Activated naive CD4-positive, alpha-beta T cell treated with anti-CD3 and anti-CD28 coated beads, Interleukin-2, amount 10 ng/mL, durations not matched to agents 7 days and 5 days (primary cell): Measurements from ENCODE around the gene MED13L.

ENCODE experiments used
- CTCF ChIA-PET: fragments of 350-600 bp; sonication (Branson Sonifier 250); formaldehyde crosslinking; loops from one replicate; lab custom pipeline; 2021; ENCODE audit warnings: antibody characterized with exemption; lab: Charles Lee
- DNase-seq: peaks from one replicate; pipeline ENCODE4 v3.0.0-alpha.2; 2020
- H3K27ac Mint-ChIP-seq: one replicate; pipeline ENCODE4 v1.8.0; 2021; ENCODE audit warnings: mild to moderate bottlenecking, moderate library complexity, mixed read lengths
- H3K27me3 Mint-ChIP-seq: one replicate; pipeline ENCODE4 v1.8.0; 2021; ENCODE audit warnings: mild to moderate bottlenecking, mixed read lengths
- H3K36me3 Mint-ChIP-seq: one replicate; pipeline ENCODE4 v1.8.0; 2021; ENCODE audit warnings: mixed read lengths
- H3K4me1 Mint-ChIP-seq: one replicate; pipeline ENCODE4 v1.8.0; 2021; ENCODE audit warnings: mixed read lengths
- H3K4me3 Mint-ChIP-seq: one replicate; pipeline ENCODE4 v1.8.0; 2021; ENCODE audit warnings: mild to moderate bottlenecking, moderate library complexity, mixed read lengths
- H3K9me3 Mint-ChIP-seq: one replicate; pipeline ENCODE4 v1.8.0; 2021; ENCODE audit warnings: mixed read lengths

The MED13L gene

DNA sequence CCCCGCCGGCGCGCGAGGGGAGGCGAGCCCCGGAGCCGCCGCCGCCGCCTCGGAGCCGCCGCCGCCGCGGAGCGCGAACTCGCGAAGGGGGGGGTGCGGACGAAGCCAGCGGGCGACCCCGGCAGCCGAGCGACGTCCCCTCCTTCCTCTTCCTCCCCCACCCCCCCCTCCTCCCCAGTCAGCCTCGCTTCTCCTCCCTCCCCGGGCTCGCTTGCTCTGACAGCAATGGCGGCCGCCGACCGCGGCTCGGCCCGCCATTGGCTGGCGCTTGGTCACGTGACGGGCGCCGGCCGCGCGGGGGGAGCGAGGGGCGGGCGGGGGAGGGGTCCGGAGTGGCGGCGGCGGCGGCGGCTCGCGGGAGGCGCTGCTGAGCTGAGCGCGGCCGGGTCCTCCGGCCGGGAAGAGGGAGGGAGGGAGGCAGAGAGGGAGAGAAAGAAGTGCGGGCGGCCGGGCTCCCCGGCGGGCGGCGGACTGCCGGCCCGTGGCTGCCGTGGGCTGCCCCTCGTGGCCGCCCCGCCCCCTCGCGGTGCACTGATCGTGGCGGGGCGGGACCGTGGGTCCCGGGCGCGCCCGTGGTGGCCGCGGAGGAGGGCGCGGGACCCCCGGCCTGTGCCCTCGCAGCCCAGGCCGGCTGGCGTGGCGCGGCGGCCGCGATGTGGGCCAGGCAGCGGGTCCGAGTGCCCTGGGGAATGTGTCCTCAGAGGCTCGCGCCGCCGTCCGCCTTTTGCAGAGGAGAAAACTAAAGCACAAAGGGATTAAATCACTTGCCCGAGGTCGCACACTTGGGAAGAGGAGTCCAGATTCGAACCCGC lies at the start of gene MED13L:
Gene MED13L (minus strand): TSS at position 227 of the 812 bp plus-strand sequence. CDS start 562 bp downstream, outside the sequence.
- CTCF ChIA-PET: interaction anchor here (0.7 to 1.9 kb wide), 4 partner anchors 43 to 325 kb away, joined by 3 to 6 read pairs (median 3); partner anchors contain the start of gene MAP1LC3B2
- peak within 1 kb of the TSS; percentile 88 for H3K4me3 Mint-ChIP-seq
- H3K27me3 Mint-ChIP-seq: peaks cover 18% of the 10 kb centered on the region
- H3K36me3 Mint-ChIP-seq: peaks cover 6% of the 10 kb centered on the region
- no peaks in the 10 kb centered on the region for H3K9me3 Mint-ChIP-seq
- peaks cover 44% of the 10 kb centered on the region for H3K4me1 Mint-ChIP-seq
- peak; percentile 87 for DNase-seq
- H3K27ac Mint-ChIP-seq: peak within 1 kb of the TSS; percentile 93

DNA sequence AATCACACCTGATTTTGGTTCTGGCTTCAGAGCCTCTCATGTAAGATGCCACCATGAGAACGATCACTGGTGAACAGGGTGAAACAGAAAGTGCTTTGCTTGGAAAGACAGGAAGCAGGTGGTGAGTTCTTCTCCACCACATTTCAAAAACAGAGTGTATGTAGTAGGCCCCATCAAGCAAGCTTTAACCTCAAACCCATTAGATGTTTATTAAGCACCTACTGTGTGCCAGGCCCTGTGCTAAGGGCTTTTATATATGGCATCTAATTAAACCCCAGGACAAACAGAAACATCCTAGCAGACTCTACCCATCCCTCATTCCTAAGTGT lies 47.8 kb upstream of the MED13L start:
- CTCF ChIA-PET: no interaction called here
- H3K27me3 Mint-ChIP-seq: peaks cover 4% of the 10 kb centered on the region
- H3K4me3 Mint-ChIP-seq: no peak overlapping the region
- DNase-seq: peak; percentile 57
- H3K9me3 Mint-ChIP-seq: peaks cover 5% of the 10 kb centered on the region
- H3K36me3 Mint-ChIP-seq: peaks cover 3% of the 10 kb centered on the region
- H3K27ac Mint-ChIP-seq: peak overlapping the region; percentile 79
- H3K4me1 Mint-ChIP-seq: peaks cover 40% of the 10 kb centered on the region

DNA sequence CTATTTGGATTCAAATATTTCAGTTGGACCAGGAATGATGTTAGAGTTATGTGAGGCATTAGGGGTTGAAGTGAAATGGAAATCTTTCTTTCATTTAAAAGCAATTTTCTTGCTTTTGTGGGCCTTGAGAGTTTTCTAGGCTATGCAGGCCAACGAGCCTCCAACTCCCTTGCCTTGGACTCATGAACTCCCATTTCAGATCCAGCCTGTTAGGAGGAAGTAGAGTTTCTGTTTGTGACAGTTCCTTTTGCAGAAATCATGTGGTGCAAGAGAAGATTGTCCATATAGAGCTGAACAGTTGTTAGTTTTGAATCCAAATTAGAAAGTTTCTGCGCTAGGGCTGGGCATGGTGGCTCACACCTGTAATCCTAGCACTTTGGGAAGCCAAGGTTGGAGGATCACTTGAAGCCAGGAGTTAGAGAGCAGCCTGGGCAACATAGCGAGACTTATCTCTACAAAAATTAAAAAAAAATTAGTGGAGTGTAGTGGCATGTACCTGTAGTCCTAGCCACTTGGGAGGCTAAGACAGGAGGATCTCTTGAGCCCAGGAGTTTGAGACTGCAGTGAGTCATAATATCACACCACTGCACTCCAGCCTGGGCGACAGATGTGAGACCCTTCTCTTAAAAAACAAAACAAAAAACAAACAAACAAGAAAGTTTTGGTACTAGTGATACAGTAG lies 47.3 kb upstream of the MED13L start:
- Mint-ChIP-seq H3K9me3 (peaks cover 5% of the 10 kb centered on the region), H3K27ac (peak overlapping the region; percentile 79), H3K4me3 (no peak overlapping the region), H3K4me1 (peaks cover 45% of the 10 kb centered on the region), H3K36me3 (peaks cover 3% of the 10 kb centered on the region), H3K27me3 (peaks cover 4% of the 10 kb centered on the region)
- CTCF ChIA-PET: no interaction called here
- DNase-seq: no peak

DNA sequence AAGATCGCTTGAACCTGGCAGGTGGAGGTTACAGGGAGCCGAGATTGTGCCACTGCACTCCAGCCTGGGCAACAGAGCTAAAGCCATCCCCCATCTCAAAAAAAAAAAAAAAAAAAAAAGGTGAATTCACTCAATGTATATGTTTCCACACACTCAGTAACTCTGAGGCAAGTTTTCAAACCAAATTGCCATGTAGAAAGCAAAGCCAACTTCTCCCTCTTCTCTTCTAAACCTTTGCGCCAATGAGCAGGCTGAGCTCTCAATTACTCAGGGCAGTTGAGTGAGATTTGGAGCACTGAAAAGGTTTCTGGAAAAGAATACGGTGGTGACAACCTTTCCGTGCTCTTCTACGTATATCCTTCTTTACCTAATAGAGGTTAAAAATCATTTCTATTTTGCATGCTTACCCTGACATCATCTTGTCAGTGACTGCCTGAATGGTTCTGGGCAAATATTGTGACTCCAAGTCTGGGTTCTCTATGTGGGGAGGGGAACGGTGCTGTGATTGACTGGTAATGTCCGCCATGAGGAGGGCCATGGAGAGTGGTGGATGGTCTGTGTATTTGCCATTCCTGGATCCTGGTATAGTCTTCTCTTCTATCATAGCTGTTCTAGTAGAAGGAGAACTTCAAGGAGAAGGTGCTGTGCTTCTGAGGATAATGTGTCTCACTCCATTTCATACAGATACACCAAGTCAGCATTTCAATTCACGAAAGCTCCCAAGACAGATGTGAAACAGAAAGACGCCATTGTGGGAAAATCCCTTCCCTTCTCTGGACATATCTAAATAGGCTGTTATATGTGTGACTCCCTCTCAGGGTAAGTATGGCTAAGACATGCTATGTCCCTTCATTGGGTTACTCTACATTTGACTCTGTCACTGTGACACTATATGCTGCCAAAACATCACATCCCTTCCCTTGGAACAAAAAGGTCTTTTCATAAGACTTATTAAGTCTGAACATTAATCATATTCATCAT lies 46.2 kb upstream of the MED13L start:
- H3K4me3 Mint-ChIP-seq: no peak overlapping the region
- DNase-seq: no peak
- CTCF ChIA-PET: no interaction called here

DNA sequence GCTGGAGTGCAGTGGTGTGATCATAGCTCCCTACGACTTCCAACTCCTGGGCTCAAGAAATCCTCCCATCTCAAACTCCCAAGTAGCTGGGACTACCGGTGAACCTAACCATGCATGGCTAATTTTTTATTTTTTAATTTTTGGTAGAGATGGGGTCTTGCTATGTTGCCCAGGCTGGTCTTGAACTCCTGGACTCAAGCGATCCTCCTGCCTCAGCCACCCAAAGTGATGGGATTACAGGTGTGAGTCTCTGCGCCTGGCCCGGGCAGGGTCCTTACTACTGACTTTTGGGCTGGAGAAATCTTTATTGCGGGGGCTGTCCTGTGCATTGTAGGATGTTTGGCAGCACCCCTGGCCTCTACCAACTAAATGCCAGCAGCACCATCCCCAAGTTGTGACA lies 44.4 kb upstream of the MED13L start:
- CTCF ChIA-PET: no interaction called here
- DNase-seq: no peak
- Mint-ChIP-seq H3K36me3 (peaks cover 3% of the 10 kb centered on the region), H3K27me3 (peaks cover 18% of the 10 kb centered on the region), H3K9me3 (no peaks in the 10 kb centered on the region), H3K4me3 (no peak overlapping the region), H3K27ac (no peak overlapping the region), H3K4me1 (peaks cover 61% of the 10 kb centered on the region)

More for the DNA sequence above, 46.2 kb upstream of the MED13L start:
- peaks cover 5% of the 10 kb centered on the region for H3K9me3 Mint-ChIP-seq
- peak overlapping the region; percentile 22 for H3K27ac Mint-ChIP-seq
- H3K4me1 Mint-ChIP-seq: peaks cover 55% of the 10 kb centered on the region
- peaks cover 3% of the 10 kb centered on the region for H3K36me3 Mint-ChIP-seq
- peaks cover 4% of the 10 kb centered on the region for H3K27me3 Mint-ChIP-seq

DNA sequence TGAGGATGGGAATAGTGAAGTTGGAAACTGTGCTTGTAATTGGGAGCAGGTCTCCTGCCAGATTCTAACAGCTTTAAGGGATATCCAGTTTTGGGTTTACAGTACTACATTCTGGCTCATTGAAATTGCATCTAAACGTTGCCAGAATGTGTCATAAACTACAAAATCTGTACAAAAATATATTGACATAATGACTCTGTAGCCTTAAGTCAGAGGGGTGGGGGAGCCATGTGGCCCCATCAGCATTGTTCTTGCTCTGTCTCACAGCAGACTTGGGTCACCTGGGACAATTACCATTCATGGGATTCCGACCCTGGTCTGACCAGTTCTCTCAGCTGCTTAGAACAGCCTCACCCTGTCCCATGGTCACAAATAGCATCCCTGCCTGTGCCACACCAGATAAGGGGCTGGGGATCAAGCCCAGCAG lies 43.3 kb upstream of the MED13L start:
- no peak overlapping the region for H3K4me3 Mint-ChIP-seq
- DNase-seq: no peak
- H3K27me3 Mint-ChIP-seq: peaks cover 28% of the 10 kb centered on the region
- CTCF ChIA-PET: interaction anchor here (1.0 kb wide), 1 partner anchor 43 kb away, joined by 3 read pairs; no protein-coding TSS in a partner anchor
- H3K9me3 Mint-ChIP-seq: no peaks in the 10 kb centered on the region
- H3K27ac Mint-ChIP-seq: no peak overlapping the region
- peaks cover 64% of the 10 kb centered on the region for H3K4me1 Mint-ChIP-seq
- peaks cover 3% of the 10 kb centered on the region for H3K36me3 Mint-ChIP-seq

DNA sequence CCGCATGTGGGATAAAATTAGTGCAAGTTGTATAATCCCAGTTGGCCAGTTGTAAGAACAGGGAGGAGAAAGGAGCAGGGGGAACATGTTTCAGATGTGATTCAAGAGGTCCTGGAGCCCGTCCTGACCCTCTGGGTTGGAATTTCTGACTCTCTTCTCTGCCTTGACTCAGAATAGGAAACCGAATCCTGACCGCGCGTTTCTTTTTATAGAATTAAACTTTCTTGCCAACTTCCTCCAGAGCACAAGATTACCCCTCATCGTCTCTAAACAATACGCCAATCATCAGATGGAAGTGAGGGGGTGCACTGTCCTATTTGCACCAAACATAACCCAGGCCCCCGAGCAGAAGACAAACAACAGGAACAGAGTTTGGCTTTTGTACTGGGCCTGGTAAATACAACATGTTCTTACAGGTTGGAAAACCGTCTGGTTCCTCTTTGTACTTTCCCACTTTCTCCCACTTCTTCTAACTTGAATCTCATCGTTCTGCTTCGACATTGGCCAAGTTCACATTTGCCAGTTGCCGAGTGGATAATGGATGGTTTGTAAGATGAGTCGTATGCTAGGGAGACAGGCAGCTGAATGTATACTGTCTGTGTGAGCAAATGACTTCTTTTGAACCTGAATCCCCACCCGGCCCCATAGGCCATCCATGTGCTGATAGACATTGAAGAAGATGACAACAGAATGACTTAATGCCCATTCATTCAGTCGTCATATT lies 42.6 kb upstream of the MED13L start:
- Mint-ChIP-seq H3K27me3 (peaks cover 31% of the 10 kb centered on the region), H3K4me1 (peaks cover 57% of the 10 kb centered on the region), H3K36me3 (peaks cover 3% of the 10 kb centered on the region), H3K9me3 (no peaks in the 10 kb centered on the region), H3K4me3 (peak overlapping the region; percentile 19), H3K27ac (peak overlapping the region; percentile 67)
- peak; percentile 35 for DNase-seq
- CTCF ChIA-PET: interaction anchor here (0.6 to 1.0 kb wide), 2 partner anchors 42 to 44 kb away, joined by 3 to 4 read pairs; no protein-coding TSS in a partner anchor

DNA sequence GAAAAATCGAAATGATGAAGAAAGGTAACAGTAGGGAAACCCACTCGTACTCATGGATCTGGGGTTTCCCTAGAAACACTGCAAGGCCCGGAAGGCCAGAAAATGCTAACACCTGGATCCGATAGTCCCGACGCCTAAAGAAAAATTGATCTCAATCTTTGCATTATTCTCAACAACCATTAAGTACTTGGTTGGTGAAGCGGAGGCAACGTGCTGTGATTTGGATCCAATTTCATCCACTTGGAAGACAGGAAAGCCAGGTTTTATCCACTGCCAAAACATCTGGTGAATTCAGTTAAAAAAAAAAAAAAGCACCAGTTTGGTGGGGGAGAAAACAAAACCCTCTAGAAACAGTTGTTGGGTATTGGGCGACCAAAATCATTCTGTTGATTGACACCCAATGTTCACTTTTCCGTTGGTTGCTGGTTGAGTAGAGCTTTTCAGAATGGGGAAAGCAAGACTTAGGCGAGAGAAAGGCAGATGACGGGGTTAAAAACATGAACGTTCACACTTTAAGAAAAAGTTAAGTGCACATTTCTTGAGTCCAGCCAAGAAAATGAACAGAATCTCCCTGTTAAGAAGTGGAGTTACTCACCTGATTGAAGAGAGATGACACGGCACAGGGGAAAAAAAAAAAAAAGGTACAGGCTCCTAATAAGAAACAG lies 41.9 kb upstream of the MED13L start:
- CTCF ChIA-PET: interaction anchor here (0.6 kb wide), 1 partner anchor 43 kb away, joined by 4 read pairs; no protein-coding TSS in a partner anchor

DNA sequence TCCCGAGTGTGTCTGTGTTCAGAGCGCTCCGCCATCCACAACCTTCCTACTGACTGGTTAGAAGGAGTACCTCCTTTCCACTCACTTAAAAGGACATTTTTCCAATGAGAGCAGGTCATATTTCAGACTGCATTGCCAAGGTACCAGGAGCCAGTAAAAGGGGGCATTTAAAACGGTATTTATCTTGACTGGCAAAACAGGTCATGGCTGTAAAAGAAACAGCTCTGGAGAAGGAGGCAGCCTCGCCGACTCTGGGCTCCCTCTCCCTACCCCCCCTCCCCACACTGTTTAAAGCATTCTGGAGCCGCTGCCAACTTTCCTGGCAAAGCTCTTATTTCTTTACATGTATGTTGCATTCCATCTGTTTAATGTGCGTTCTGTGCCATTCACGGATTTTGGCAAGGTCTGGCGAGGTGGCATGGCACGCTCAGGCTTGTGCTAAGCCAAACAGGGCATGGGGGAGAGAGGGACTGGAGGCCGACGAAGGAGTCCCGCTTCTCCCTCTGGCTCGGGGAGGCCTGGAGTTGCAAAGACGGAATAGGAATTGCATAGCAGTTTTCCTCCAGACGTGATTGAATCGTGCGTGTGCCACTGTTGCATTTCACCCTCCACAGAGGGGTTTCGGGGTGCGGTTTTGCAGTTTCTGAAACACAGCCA lies 41.2 kb upstream of the MED13L start:
- CTCF ChIA-PET: interaction anchor here (1.5 kb wide), 1 partner anchor 240 kb away, joined by 3 read pairs; the partner anchor contains the start of gene MAP1LC3B2
- no peaks in the 10 kb centered on the region for H3K9me3 Mint-ChIP-seq
- no peaks in the 10 kb centered on the region for H3K36me3 Mint-ChIP-seq
- H3K27ac Mint-ChIP-seq: no peak overlapping the region
- H3K4me3 Mint-ChIP-seq: no peak overlapping the region
- no peak for DNase-seq
- H3K4me1 Mint-ChIP-seq: peaks cover 44% of the 10 kb centered on the region
- H3K27me3 Mint-ChIP-seq: peaks cover 31% of the 10 kb centered on the region

More for the DNA sequence above, 41.9 kb upstream of the MED13L start:
- Mint-ChIP-seq H3K27me3 (peaks cover 31% of the 10 kb centered on the region), H3K9me3 (no peaks in the 10 kb centered on the region), H3K4me1 (peaks cover 50% of the 10 kb centered on the region), H3K27ac (peak overlapping the region; percentile 51), H3K36me3 (peaks cover 3% of the 10 kb centered on the region), H3K4me3 (peak overlapping the region; percentile 19)
- no peak for DNase-seq

DNA sequence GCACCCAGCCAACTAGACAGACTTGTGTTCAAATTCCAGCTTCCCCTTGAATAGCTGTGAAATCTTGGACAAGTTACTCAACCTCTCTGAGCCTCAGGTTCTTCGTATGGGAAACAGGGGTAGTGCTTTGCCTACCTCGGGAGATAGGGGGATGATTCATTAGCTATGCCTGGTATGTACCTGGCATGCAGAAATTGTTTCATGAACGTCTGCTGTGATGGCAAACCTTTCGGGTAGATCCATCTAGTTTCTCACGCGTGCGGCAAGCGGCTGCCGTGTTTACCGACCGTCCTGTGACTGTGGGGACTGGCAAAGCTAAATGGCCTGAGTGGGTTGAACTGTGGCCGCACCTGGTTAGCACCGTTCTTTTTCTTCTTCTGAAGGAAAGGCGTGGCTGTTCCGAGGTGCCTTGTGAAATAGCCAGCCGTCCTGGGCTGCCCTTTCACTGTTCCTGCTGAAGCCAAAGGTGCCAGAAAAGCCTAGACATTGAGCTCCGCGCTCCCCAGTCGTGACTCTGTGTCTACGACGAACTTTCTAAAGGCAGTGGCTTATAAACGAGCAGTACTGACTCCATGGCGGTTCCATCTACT lies 40.6 kb upstream of the MED13L start:
- H3K9me3 Mint-ChIP-seq: no peaks in the 10 kb centered on the region
- peaks cover 40% of the 10 kb centered on the region for H3K4me1 Mint-ChIP-seq
- H3K36me3 Mint-ChIP-seq: no peaks in the 10 kb centered on the region
- no peak overlapping the region for H3K27ac Mint-ChIP-seq
- DNase-seq: no peak
- H3K27me3 Mint-ChIP-seq: peaks cover 31% of the 10 kb centered on the region
- CTCF ChIA-PET: interaction anchor here (1.5 kb wide), 1 partner anchor 241 kb away, joined by 3 read pairs; the partner anchor contains the start of gene MAP1LC3B2
- no peak overlapping the region for H3K4me3 Mint-ChIP-seq

DNA sequence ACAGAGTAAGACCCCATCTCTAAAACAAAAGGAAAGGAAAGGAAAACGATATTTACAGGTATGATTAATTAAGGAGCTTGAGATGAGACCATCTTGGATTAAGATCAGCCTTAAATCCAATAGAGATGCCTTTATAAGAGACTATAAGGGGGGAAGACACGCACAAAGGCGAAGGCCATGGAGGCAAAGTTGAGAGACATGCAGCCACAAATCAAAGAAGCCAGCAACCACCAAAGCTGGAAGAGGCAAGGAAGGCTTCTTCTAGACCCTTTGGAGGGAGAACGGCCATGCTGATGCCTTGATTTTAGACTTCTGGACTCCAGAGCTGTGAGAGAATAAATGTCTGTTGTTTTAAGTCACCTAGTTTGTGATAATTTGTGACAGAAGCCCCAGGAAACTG lies 39.6 kb upstream of the MED13L start:
- CTCF ChIA-PET: interaction anchor here (1.5 kb wide), 1 partner anchor 242 kb away, joined by 3 read pairs; the partner anchor contains the start of gene MAP1LC3B2
- Mint-ChIP-seq H3K4me1 (peaks cover 40% of the 10 kb centered on the region), H3K9me3 (no peaks in the 10 kb centered on the region), H3K27ac (no peak overlapping the region), H3K27me3 (peaks cover 31% of the 10 kb centered on the region), H3K4me3 (no peak overlapping the region), H3K36me3 (no peaks in the 10 kb centered on the region)
- no peak for DNase-seq

DNA sequence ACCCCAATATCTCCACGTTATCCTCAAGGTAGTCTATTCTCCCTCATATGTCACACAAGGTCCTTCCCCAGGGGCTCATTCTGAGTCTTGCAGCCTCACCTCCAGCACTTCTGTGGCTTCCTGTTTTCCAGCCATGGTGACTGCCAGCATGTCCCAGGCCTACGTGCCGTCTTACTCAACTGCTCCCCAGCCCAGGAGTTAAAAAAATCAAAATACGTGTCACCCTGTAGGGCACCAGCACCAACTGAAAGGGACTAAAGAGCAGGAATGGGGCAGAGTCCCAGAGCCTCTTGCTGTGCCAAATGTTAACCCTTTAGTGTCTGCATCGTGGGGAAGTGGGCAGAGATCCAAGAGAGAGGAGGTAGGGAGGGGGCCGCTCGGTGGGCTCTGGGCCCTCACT lies 37.0 kb upstream of the MED13L start:
- no peak for DNase-seq
- Mint-ChIP-seq H3K9me3 (no peaks in the 10 kb centered on the region), H3K36me3 (no peaks in the 10 kb centered on the region), H3K27me3 (peaks cover 31% of the 10 kb centered on the region), H3K4me1 (peaks cover 23% of the 10 kb centered on the region), H3K27ac (no peak overlapping the region), H3K4me3 (no peak overlapping the region)
- CTCF ChIA-PET: no interaction called here
